SH-SY5Y (cell line): ENCODE results near the gene SCPEP1.

Experiments used
- GATA2 ChIP-seq: IDR thresholded peaks from 2 replicates; pipeline ENCODE4 v1.6.1; 2011; ENCODE audit warnings: mild to moderate bottlenecking, low read depth, low read length
- GATA3 ChIP-seq: IDR thresholded peaks from 2 replicates; pipeline ENCODE4 v1.6.1; 2011; ENCODE audit warnings: low read depth, mild to moderate bottlenecking, low read length, moderate library complexity

DNA sequence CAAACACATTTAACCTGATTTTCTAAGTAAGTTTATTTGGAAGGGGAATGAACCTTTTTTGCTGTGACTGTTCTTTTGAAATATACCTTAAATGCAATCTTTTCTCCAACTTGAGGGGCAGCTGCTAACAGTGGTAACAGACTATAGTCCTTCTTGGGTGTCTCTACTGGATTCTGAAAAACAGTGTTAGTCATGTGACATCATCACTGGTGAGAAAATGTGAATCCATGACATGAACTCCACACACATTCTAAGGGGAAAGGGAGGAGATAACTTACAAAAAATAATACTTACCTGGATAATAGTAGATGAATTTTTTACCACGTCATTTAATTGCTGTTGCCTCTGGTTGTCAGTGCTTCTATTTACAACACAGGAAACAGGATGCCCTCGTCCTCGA lies 28.3 kb upstream of the SCPEP1 start:
- TF ChIP-seq GATA3: no peak
- no peak for TF ChIP-seq GATA2
